Fibroblast of skin of right biceps (primary cell): Measurements from ENCODE around the gene MAVS.
"Not testable (repeated sequence)": the region's sequence is repeated elsewhere in the genome, so short reads cannot be mapped to it uniquely, and the experiment has no call there.

Experiments used
- DNase-seq: peaks from one replicate; pipeline ENCODE4 v3.0.0-alpha.2; 2013

Gene MAVS

GRCh38 chr20:3889489-3890397 is 43.1 kb downstream of the MAVS start:
- peak; percentile 31 for DNase-seq

- peak; percentile 40 for DNase-seq
Observed at GRCh38 chr20:3890398-3890751, 43.7 kb downstream of the MAVS start.

GRCh38 chr20:3890999-3891929 is 44.6 kb downstream of the MAVS start:
- DNase-seq = no peak

GRCh38 chr20:3894796-3895195 is 48.2 kb downstream of the MAVS start:
- DNase-seq = no peak

GRCh38 chr20:3896302-3896701 is 49.7 kb downstream of the MAVS start:
- DNase-seq = peak; percentile 58

GRCh38 chr20:3896853-3897583 is 50.4 kb downstream of the MAVS start:
- DNase-seq = no peak

- DNase-seq = not testable (repeated sequence)
Observed at GRCh38 chr20:3898181-3898580, 51.5 kb downstream of the MAVS start.

GRCh38 chr20:3898639-3899038 is 52.0 kb downstream of the MAVS start:
- no peak for DNase-seq

- no peak for DNase-seq
Observed at GRCh38 chr20:3900187-3900604, 53.6 kb downstream of the MAVS start.

GRCh38 chr20:3901028-3901705 is 54.5 kb downstream of the MAVS start:
- no peak for DNase-seq

- no peak for DNase-seq
Observed at GRCh38 chr20:3901706-3902440, 55.2 kb downstream of the MAVS start.

- DNase-seq = no peak
Observed at GRCh38 chr20:3902446-3902845, 55.8 kb downstream of the MAVS start.

GRCh38 chr20:3904224-3904623 is 57.6 kb downstream of the MAVS start:
- DNase-seq = no peak

GRCh38 chr20:3904857-3905256 is 58.2 kb downstream of the MAVS start:
- no peak for DNase-seq

- DNase-seq = not testable (repeated sequence)
Observed at GRCh38 chr20:3906744-3907721, 60.4 kb downstream of the MAVS start.

- no peak for DNase-seq
Observed at GRCh38 chr20:3908667-3909066, 62.0 kb downstream of the MAVS start.

GRCh38 chr20:3909952-3910366 is 63.3 kb downstream of the MAVS start:
- no peak for DNase-seq

- DNase-seq = no peak
Observed at GRCh38 chr20:3910853-3911252, 64.2 kb downstream of the MAVS start.

- DNase-seq = no peak
Observed at GRCh38 chr20:3911956-3912355, 65.3 kb downstream of the MAVS start.

- DNase-seq = no peak
Observed at GRCh38 chr20:3914446-3914845, 67.8 kb downstream of the MAVS start.
